Ramos (cell line): ENCODE results near the gene RIOX2.

Experiments
- in situ Hi-C: fragments of 300-500 bp; cut with MboI; formaldehyde crosslinking; loops from one replicate; pipeline ENCODE4 v1.14.3; 2022; ENCODE audit warnings: low sequenced_read_pairs; ENCODE audit not compliant: unreplicated experiment

Gene RIOX2

GRCh38 chr3:97992547-97993173, 20.4 kb upstream of the RIOX2 start:
- in situ Hi-C loops, result no loop called here

GRCh38 chr3:97991293-97991682, 19.1 kb upstream of the RIOX2 start:
- in situ Hi-C loops, result no loop called here

GRCh38 chr3:97990624-97991292, 18.5 kb upstream of the RIOX2 start:
- in situ Hi-C loops, result no loop called here

GRCh38 chr3:97988784-97989568, 16.7 kb upstream of the RIOX2 start:
- in situ Hi-C loops, result no loop called here

GRCh38 chr3:97987306-97987705, 15.1 kb upstream of the RIOX2 start:
- in situ Hi-C loops, result no loop called here

- in situ Hi-C loops, result no loop called here
Observed at GRCh38 chr3:97983933-97984491, 11.8 kb upstream of the RIOX2 start.

GRCh38 chr3:97981886-97982285, 9.7 kb upstream of the RIOX2 start:
- in situ Hi-C loops, result no loop called here

GRCh38 chr3:97979610-97980009, 7.4 kb upstream of the RIOX2 start:
- in situ Hi-C loops, result no loop called here

GRCh38 chr3:97975466-97975865, 3.2 kb upstream of the RIOX2 start:
- in situ Hi-C loops, result no loop called here

- in situ Hi-C loops, result no loop called here
Observed at GRCh38 chr3:97974996-97975395, 2.8 kb upstream of the RIOX2 start.

GRCh38 chr3:97972976-97973375, 745 bp upstream of the RIOX2 start:
- in situ Hi-C loops, result no loop called here

GRCh38 chr3:97970956-97971620, 1.1 kb downstream of the RIOX2 start:
- in situ Hi-C loops, result no loop called here

GRCh38 chr3:97970156-97970555, 2.1 kb downstream of the RIOX2 start:
- in situ Hi-C loops, result no loop called here

- in situ Hi-C loops, result no loop called here
Observed at GRCh38 chr3:97969541-97969940, 2.7 kb downstream of the RIOX2 start.

- in situ Hi-C loops, result no loop called here
Observed at GRCh38 chr3:97968376-97968775, 3.9 kb downstream of the RIOX2 start.

GRCh38 chr3:97967966-97968365, 4.3 kb downstream of the RIOX2 start:
- in situ Hi-C loops, result no loop called here

- in situ Hi-C loops, result no loop called here
Observed at GRCh38 chr3:97960993-97961766, 11.1 kb downstream of the RIOX2 start.

- in situ Hi-C loops, result no loop called here
Observed at GRCh38 chr3:97960551-97960950, 11.7 kb downstream of the RIOX2 start.

- in situ Hi-C loops, result no loop called here
Observed at GRCh38 chr3:97959872-97960271, 12.4 kb downstream of the RIOX2 start.

GRCh38 chr3:97958796-97959195, 13.4 kb downstream of the RIOX2 start:
- in situ Hi-C loops, result no loop called here
